Mononuclear cell (primary cell): ENCODE results near the gene SLC6A6. TPM values are rescaled to one million over a fixed set of nuclear protein-coding genes. Genes with fewer than 3 reads are reported as not detected.

Experiments used
- H3K27me3 ChIP-seq: 2 replicates; pipeline ENCODE4 v1.6.0; 2011; ENCODE audit warnings: low read length, control low read depth; ENCODE audit not compliant: insufficient read depth
- H3K4me1 ChIP-seq: 2 replicates; pipeline ENCODE4 v1.5.1; 2011; ENCODE audit warnings: mild to moderate bottlenecking, low read length, control low read depth; ENCODE audit not compliant: insufficient read depth
- H3K4me3 ChIP-seq: 2 replicates; pipeline ENCODE4 v1.5.1; 2011; ENCODE audit warnings: mild to moderate bottlenecking, low read length, moderate library complexity
- H3K9me3 ChIP-seq: 2 replicates; pipeline ENCODE4 v1.5.1; 2011; ENCODE audit warnings: low read depth, mild to moderate bottlenecking, control low read depth, low read length
- total RNA-seq: library from RNA; depleted of rRNA; stranded (reverse); fragments of >200 nt; gene quantifications from one replicate; pipeline ENCODE4 v1.2.3, GENCODE V29; 2012

SLC6A6 gene
- total RNA-seq, 1 donor, result 53.7 TPM

GRCh38 chr3:14524920-14525660, 122.7 kb downstream of the SLC6A6 start:
- H3K4me3 ChIP-seq, result no peak overlapping the region
- no peaks in the 10 kb centered on the region for H3K9me3 ChIP-seq
- H3K4me1 ChIP-seq, result no peaks in the 10 kb centered on the region
- H3K27me3 ChIP-seq, result peaks cover 5% of the 10 kb centered on the region

- Histone ChIP-seq H3K9me3 (no peaks in the 10 kb centered on the region), H3K4me1 (no peaks in the 10 kb centered on the region), H3K27me3 (peaks cover 6% of the 10 kb centered on the region), H3K4me3 (no peak overlapping the region)
Observed at GRCh38 chr3:14525685-14526631, 123.6 kb downstream of the SLC6A6 start.

GRCh38 chr3:14528081-14528480, 125.7 kb downstream of the SLC6A6 start:
- no peaks in the 10 kb centered on the region for H3K9me3 ChIP-seq
- H3K4me1 ChIP-seq, result no peaks in the 10 kb centered on the region
- H3K27me3 ChIP-seq, result peaks cover 6% of the 10 kb centered on the region
- no peak overlapping the region for H3K4me3 ChIP-seq

DNA sequence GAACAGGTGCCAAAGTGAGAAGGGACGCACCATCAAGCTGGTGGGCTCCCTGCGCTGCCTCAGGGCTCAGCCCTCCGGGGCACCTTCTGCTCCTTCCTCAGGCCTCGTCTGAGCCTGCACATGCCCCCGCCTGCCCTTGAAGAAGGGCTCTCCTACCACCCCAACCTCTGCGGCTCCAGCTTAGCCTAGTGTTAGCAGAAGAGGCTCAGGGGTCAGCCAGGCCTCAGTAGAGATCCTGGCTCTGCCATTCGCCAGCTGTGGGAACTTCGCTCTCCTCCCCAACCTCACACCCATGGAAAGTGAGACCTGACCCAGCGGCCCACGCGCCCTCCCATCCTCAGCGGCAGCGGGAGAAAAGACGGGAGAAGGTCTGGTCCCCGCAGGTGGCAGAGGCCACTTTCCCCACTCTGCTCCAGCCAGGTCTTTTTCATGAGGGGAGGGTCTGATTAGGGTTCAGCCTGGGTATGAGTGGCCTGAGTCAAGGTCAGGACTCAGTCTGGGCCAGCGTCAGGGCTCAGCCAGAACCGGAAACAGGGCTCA, 129.5 kb downstream of the SLC6A6 start:
- peaks cover 6% of the 10 kb centered on the region for H3K27me3 ChIP-seq
- H3K4me1 ChIP-seq, result no peaks in the 10 kb centered on the region
- no peaks in the 10 kb centered on the region for H3K9me3 ChIP-seq
- no peak overlapping the region for H3K4me3 ChIP-seq

GRCh38 chr3:14532691-14533456, 130.5 kb downstream of the SLC6A6 start:
- Histone ChIP-seq H3K9me3 (no peaks in the 10 kb centered on the region), H3K27me3 (peaks cover 6% of the 10 kb centered on the region), H3K4me3 (no peak overlapping the region), H3K4me1 (no peaks in the 10 kb centered on the region)

DNA sequence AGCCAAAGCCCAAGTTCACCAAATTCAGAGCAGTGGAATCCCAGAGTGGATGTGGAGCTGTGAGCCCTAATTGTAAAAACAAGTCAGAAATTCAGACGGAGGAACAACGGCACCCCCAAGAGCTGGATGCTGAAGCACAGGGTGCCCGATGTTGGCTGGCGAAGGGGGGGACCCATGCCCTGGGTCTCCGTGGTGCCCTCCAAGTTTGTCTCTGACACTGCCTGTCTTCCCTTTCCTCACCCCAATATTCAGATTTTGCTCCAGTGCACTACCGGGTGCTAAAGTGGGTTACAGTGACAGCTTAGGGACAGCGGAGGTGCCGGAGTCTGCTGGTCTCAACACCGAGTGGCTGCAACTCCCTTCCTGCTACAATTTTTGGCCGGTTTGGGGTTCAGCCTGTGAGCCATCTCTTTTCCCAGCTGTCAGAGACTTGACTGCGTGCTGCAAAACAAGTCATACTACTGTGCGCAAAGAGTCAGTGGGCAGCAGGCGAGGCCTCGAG, 131.1 kb downstream of the SLC6A6 start:
- no peaks in the 10 kb centered on the region for H3K9me3 ChIP-seq
- H3K27me3 ChIP-seq, result peaks cover 6% of the 10 kb centered on the region
- no peaks in the 10 kb centered on the region for H3K4me1 ChIP-seq
- no peak overlapping the region for H3K4me3 ChIP-seq

DNA sequence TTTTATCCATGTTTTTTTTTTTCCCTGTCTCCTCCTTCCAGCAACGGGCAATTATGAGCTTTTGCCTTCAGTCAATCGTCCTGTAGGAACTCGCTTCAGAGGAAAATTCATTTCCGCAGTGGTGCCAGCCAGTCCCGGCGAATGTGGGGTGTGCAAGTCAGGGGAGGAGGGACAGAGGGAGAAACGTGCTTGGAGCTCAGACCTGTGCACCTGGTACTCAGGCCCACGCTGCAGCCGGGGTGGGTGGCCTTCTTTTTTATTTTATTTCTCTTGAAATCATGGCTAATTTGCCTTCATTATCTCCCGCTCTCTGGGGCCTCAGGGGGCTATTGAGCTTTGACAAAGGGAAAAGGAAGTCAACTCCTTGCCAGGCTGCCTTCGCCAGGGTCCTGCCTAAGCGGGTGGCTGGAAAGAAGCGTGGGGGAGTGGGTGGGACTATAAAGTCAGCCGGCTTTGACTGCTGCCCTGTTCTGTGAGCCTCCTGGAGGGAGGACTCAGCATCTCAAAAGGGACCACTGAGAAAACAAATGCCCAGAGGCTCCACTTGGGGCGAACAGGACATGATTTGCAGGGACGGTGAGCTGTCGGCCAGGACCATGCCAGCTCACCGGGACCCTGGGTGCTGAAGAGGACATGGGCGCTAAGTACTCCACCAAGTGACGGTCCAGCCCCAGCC, 132.2 kb downstream of the SLC6A6 start:
- Histone ChIP-seq H3K4me1 (no peaks in the 10 kb centered on the region), H3K27me3 (peaks cover 6% of the 10 kb centered on the region), H3K9me3 (no peaks in the 10 kb centered on the region), H3K4me3 (no peak overlapping the region)

DNA sequence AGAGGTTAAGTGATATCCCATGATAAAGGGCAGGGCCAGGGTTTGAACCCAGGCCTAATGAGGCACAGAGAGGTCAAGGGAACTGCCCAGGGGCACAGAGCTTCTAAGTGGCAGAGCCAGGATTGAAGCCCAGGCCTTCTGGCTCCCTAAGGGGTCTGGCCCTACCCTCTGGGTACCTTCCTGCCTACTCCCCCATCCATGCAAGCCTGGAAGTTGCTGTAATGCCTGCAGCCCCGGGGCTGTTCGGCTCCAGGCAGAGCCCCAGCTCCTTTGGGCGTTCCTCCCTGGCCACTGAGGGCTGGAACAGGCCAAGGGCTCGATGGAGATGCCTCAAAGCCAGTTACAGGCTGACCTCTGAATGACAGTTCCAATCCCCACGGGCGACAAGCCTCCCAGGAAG, 133.2 kb downstream of the SLC6A6 start:
- H3K27me3 ChIP-seq, result no peaks in the 10 kb centered on the region
- no peaks in the 10 kb centered on the region for H3K4me1 ChIP-seq
- no peak overlapping the region for H3K4me3 ChIP-seq
- no peaks in the 10 kb centered on the region for H3K9me3 ChIP-seq

DNA sequence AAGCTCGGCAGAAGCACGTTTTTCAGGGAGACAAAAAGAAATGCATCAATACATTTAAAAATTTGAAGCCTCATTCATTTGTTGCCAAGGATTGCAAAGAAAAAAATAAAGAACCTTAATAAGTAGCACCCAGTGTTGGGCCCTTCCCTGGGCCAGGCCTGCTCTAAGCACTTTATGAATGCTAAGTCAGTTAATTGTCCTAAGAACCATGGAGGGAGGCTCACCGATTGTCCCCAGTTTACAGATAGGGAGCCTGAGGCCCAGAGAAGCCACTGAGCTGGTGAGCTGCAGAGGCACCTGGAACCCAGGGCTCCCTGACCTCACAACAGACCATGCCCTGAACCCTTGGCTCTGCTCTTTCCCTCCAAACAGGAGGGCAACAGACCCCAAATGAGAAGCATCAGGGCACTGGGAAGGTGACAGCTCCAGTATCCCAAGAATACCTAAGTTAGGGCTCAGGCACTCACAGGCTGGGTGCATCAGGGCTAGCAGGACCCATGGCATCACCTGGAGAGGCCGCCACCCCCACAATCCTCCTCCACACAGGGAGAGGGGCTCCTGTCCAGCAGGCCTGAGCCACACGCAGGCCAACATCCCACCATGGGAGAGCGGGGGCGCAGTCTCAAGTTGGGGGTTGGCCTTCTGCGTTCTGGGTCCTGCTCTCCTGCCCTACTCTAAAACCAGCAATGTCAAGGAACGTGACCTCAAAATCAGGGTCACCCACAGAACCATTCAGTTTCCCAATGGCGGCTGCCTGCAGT, 133.8 kb downstream of the SLC6A6 start:
- H3K9me3 ChIP-seq, result no peaks in the 10 kb centered on the region
- no peak overlapping the region for H3K4me3 ChIP-seq
- no peaks in the 10 kb centered on the region for H3K27me3 ChIP-seq
- H3K4me1 ChIP-seq, result no peaks in the 10 kb centered on the region

GRCh38 chr3:14536837-14537589, 134.6 kb downstream of the SLC6A6 start:
- Histone ChIP-seq H3K4me3 (no peak overlapping the region), H3K9me3 (no peaks in the 10 kb centered on the region), H3K4me1 (no peaks in the 10 kb centered on the region), H3K27me3 (no peaks in the 10 kb centered on the region)

- H3K4me3 ChIP-seq, result no peak overlapping the region
- no peaks in the 10 kb centered on the region for H3K27me3 ChIP-seq
- no peaks in the 10 kb centered on the region for H3K9me3 ChIP-seq
- H3K4me1 ChIP-seq, result no peaks in the 10 kb centered on the region
Observed at GRCh38 chr3:14537590-14538450, 135.4 kb downstream of the SLC6A6 start.

GRCh38 chr3:14538451-14539088, 136.2 kb downstream of the SLC6A6 start:
- no peak overlapping the region for H3K4me3 ChIP-seq
- no peaks in the 10 kb centered on the region for H3K9me3 ChIP-seq
- no peaks in the 10 kb centered on the region for H3K27me3 ChIP-seq
- H3K4me1 ChIP-seq, result no peaks in the 10 kb centered on the region
